RWPE1 (cell line): Measurements from ENCODE around the gene PDE1A.
"Not testable (repeated sequence)": the region's sequence is repeated elsewhere in the genome, so short reads cannot be mapped to it uniquely, and the experiment has no call there.

Source experiments
- CTCF ChIA-PET: fragments of 350-600 bp; sonication (Branson Sonifier 250); formaldehyde crosslinking; extraction: SDS; loops from one replicate; lab custom pipeline; 2021; lab: Yijun Ruan, JAX
- POLR2A ChIA-PET: fragments of 400-600 bp; formaldehyde crosslinking; extraction: SDS; loops from one replicate; lab custom pipeline; 2020; ENCODE audit warnings: antibody characterized with exemption; ENCODE audit not compliant: low non-redundant PET; lab: Yijun Ruan, JAX
- DNase-seq: peaks from one replicate; pipeline ENCODE4 v3.0.0; 2012; ENCODE audit warnings: low spot score
- H3K27ac ChIP-seq: fragments of 450-650 bp; 2 replicates; pipeline ENCODE4 v1.5.1; 2017
- CTCF ChIP-seq: fragments of 450-650 bp; conservative IDR thresholded peaks from 2 replicates; pipeline ENCODE4 v1.5.1; 2017; ENCODE audit warnings: low read depth, mild to moderate bottlenecking

The PDE1A gene

GRCh38 chr2:182299632-182300031 lies 127.2 kb downstream of the PDE1A start:
- POLR2A ChIA-PET: no interaction called here
- CTCF ChIA-PET: no interaction called here
- no peak for DNase-seq
- no peak for TF ChIP-seq CTCF
- no peak overlapping the region for H3K27ac ChIP-seq

GRCh38 chr2:182298456-182298855 lies 128.4 kb downstream of the PDE1A start:
- H3K27ac ChIP-seq: no peak overlapping the region
- ChIA-PET POLR2A (no interaction called here), CTCF (no interaction called here)
- no peak for TF ChIP-seq CTCF
- DNase-seq: no peak

- CTCF ChIA-PET: no interaction called here
These were observed 135.5 kb downstream of the PDE1A start for GRCh38 chr2:182291296-182291695.

GRCh38 chr2:182283512-182283911 lies 143.3 kb downstream of the PDE1A start:
- ChIA-PET CTCF (no interaction called here), POLR2A (no interaction called here)
- no peak for DNase-seq
- TF ChIP-seq CTCF: no peak
- H3K27ac ChIP-seq: no peak overlapping the region

More at GRCh38 chr2:182291296-182291695, 135.5 kb downstream of the PDE1A start:
- POLR2A ChIA-PET: no interaction called here
- no peak for DNase-seq
- no peak for TF ChIP-seq CTCF
- H3K27ac ChIP-seq: no peak overlapping the region

GRCh38 chr2:182281276-182281675 lies 145.6 kb downstream of the PDE1A start:
- ChIA-PET CTCF (no interaction called here), POLR2A (no interaction called here)
- DNase-seq: no peak
- no peak overlapping the region for H3K27ac ChIP-seq
- no peak for TF ChIP-seq CTCF

- ChIA-PET CTCF (no interaction called here), POLR2A (no interaction called here)
- no peak for DNase-seq
- H3K27ac ChIP-seq: no peak overlapping the region
- TF ChIP-seq CTCF: no peak
These were observed 146.7 kb downstream of the PDE1A start for GRCh38 chr2:182280118-182280517.

- POLR2A ChIA-PET, H3K27ac ChIP-seq, DNase-seq: not testable (repeated sequence)
- CTCF ChIA-PET: interaction anchor here (0.6 kb wide), 1 partner anchor 373 kb away, joined by 6 read pairs; no protein-coding TSS in a partner anchor
These were observed 150.2 kb downstream of the PDE1A start for GRCh38 chr2:182276662-182277061.
